GM10266 (cell line): ENCODE data around the gene XPNPEP1.

Experiments used
- DNase-seq: peaks from one replicate; pipeline ENCODE4 v3.0.0; 2012; ENCODE audit errors: extremely low spot score
- TF ChIP-seq, protein P1 (sequence below): IDR thresholded peaks from 2 replicates; pipeline ENCODE4 v1.5.1; 2012; ENCODE audit warnings: mild to moderate bottlenecking, low read depth; ENCODE audit not compliant: control insufficient read depth, insufficient read depth; ENCODE audit errors: missing control alignments

The XPNPEP1 gene

GRCh38 chr10:109899356-109900331 is 23.7 kb downstream of the XPNPEP1 start:
- TF ChIP-seq, protein P1, sequence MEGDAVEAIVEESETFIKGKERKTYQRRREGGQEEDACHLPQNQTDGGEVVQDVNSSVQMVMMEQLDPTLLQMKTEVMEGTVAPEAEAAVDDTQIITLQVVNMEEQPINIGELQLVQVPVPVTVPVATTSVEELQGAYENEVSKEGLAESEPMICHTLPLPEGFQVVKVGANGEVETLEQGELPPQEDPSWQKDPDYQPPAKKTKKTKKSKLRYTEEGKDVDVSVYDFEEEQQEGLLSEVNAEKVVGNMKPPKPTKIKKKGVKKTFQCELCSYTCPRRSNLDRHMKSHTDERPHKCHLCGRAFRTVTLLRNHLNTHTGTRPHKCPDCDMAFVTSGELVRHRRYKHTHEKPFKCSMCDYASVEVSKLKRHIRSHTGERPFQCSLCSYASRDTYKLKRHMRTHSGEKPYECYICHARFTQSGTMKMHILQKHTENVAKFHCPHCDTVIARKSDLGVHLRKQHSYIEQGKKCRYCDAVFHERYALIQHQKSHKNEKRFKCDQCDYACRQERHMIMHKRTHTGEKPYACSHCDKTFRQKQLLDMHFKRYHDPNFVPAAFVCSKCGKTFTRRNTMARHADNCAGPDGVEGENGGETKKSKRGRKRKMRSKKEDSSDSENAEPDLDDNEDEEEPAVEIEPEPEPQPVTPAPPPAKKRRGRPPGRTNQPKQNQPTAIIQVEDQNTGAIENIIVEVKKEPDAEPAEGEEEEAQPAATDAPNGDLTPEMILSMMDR = no peak
- DNase-seq = no peak

DNA sequence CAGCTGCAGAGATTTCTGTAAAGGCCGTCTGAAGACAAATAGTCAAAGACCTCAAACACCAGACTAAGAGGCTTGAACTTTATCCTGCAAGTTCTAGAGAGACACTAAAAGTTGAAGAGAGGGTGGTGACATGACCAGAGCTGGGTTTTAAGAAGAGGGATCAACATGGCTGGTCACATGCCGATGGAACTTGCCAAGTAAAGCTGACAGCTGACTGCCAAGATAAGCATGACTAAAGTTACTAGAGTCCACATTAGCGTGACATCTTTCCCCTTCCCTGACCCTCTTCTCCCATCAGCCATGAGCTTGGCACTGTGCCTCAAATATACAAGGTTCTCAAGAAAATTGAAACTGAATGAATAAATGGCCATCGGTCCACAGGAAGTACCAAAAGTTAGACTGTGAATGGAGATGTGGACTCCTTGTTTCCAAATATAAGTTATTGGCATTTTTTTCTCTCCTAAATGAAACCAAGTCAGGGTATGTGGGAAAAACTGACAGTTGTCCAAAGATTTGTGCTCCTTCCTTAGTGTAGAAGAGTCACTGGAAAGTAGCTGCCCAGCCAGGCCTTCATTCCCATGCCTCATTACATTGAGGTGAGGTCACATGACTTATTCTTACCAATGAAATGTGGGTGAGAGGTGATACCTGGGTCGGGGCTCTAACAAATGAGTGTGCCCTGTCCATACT is 24.5 kb downstream of the XPNPEP1 start:
- TF ChIP-seq, protein P1 = no peak
- DNase-seq = no peak

DNA sequence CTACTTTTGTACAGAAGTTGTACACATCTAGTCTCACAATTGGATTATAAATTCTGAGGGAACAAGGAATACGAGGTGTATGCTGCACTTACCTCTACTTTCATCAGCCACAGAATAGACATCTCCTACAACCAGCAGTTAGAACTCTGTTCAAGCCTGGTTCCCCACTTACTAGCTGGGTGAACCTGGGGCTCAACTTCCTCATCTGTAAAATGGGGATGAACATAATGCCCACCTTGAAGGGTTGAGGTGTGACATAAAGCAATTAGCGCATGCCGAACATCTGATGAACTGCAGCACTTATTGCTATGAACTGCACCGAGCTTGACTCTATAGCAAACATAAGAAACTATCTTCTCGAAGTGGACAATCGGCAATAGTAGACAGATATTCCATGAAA is 25.3 kb downstream of the XPNPEP1 start:
- DNase-seq = no peak
- TF ChIP-seq, protein P1 = no peak

DNA sequence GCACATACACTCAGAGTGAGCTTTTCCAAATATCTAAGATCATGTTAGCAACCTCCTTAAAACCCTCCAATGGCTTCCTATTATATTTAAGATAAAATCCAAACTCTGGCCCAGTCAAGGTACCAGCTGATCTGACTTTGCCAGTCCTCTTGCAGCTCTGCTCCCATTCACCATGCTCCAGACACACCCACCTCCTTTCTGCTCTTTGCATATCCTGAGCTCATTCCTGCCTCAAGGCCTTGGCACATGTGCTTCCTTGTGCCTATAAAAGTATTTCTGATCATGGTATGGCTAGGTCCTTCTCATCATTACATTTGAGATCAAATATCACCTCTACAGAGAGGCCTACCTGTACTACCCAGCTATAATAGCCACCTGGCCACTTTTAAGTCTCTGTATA is 27.5 kb downstream of the XPNPEP1 start:
- DNase-seq = no peak
- TF ChIP-seq, protein P1 = no peak

DNA sequence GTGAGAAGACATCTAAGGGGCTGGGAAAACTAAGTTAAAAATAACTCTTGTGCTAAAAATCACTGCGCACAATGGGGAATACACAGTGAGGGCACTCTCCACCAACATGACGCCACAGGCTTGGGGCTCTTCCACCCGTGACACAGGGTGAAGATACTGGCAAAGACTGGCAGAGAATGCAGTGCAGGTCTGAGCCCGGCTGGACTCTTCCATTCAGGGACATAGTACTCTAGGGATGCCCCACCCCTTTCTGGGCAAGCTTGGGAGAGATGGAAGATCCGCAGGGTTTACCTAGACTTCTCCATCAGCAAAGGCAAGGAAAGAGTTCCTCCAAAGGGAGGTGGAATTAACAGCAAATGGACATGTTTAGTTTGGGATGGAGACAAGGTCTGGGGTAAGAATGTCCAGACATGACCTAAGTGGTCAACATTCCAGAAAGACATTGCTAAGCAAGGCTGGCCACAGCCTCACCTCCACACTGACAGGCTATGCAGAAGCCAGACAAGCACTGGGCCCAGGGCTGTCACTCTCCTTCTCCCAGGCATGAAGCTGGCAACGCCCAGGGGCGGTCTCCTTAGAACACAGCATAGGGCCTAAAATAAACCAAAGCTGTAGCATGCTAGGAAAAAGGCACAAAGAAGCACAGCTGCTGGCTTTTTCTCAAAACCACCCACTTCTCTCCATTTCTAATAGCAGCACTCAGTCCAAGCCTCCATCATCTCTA is 28.1 kb downstream of the XPNPEP1 start:
- TF ChIP-seq, protein P1 = no peak
- DNase-seq = no peak

GRCh38 chr10:109894516-109894915 is 28.8 kb downstream of the XPNPEP1 start:
- TF ChIP-seq, protein P1 = no peak
- DNase-seq = no peak
